KMS-11 (cell line): Measurements from ENCODE around the gene DPEP2NB.

Experiments
- H2AFZ ChIP-seq: fragments of 200-600 bp; sonication (generic); 2 replicates; pipeline ENCODE4 v1.6.1; 2016; ENCODE audit warnings: antibody characterized with exemption, mixed run types, low read depth
- H3K27ac ChIP-seq: fragments of 200-600 bp; sonication (generic); 2 replicates; pipeline ENCODE4 v1.6.1; 2016; ENCODE audit warnings: mild to moderate bottlenecking, mixed run types
- H3K27me3 ChIP-seq: fragments of 200-600 bp; sonication (generic); 2 replicates; pipeline ENCODE4 v1.6.1; 2017; ENCODE audit warnings: mild to moderate bottlenecking, low read depth, mixed run types, moderate library complexity; ENCODE audit not compliant: insufficient read depth
- H3K36me3 ChIP-seq: fragments of 200-600 bp; sonication (generic); 2 replicates; pipeline ENCODE4 v1.6.1; 2017; ENCODE audit warnings: mild to moderate bottlenecking, mixed run types; ENCODE audit not compliant: insufficient read depth
- H3K4me1 ChIP-seq: fragments of 200-600 bp; sonication (generic); 2 replicates; pipeline ENCODE4 v1.6.1; 2016; ENCODE audit warnings: mild to moderate bottlenecking, low read depth, mixed run types; ENCODE audit not compliant: poor library complexity, severe bottlenecking
- H3K4me2 ChIP-seq: fragments of 200-600 bp; sonication (generic); 2 replicates; pipeline ENCODE4 v1.7.0; 2016; ENCODE audit warnings: mild to moderate bottlenecking, mixed run types
- H3K4me3 ChIP-seq: fragments of 200-600 bp; sonication (generic); IDR thresholded peaks from 2 replicates; pipeline ENCODE4 v1.6.1; 2017; ENCODE audit warnings: low read depth, low read length, mixed read lengths; ENCODE audit not compliant: insufficient read depth
- H3K79me2 ChIP-seq: fragments of 200-600 bp; sonication (generic); 2 replicates; pipeline ENCODE4 v1.6.1; 2016; ENCODE audit warnings: low read depth, mixed run types; ENCODE audit not compliant: insufficient read depth
- H3K9ac ChIP-seq: fragments of 200-600 bp; sonication (generic); 2 replicates; pipeline ENCODE4 v1.6.1; 2016; ENCODE audit warnings: mild to moderate bottlenecking, mixed run types
- H4K20me1 ChIP-seq: fragments of 200-600 bp; sonication (generic); 2 replicates; pipeline ENCODE4 v1.6.1; 2016; ENCODE audit warnings: mild to moderate bottlenecking, mixed run types; ENCODE audit not compliant: insufficient read depth
- TF ChIP-seq, protein P1 (sequence below): fragments of 200-600 bp; sonication (generic); conservative IDR thresholded peaks from 2 replicates; pipeline ENCODE4 v1.6.1; 2017; ENCODE audit warnings: low read depth, mild to moderate bottlenecking, antibody characterized with exemption, low read length, moderate library complexity, mixed read lengths

The DPEP2NB gene

DNA sequence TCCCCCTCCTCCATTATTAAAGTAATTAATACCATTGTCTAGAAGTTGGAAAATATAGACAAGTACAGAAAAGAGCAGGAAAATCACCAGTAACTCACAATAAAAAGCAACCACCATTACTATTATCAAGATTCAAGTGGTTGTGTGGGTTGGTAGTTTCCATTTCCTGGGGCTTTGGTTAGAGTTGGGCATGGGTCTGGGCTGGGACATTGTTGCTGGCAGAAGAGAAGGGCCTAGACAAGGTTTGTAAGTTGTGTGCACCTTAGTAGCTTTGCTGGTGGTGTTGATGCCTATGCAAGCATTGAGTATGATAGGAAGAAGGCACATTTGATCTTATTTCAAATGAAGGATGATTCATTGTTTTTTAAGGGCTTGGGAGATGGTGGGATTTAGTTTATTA is 44.1 kb upstream of the DPEP2NB start:
- Histone ChIP-seq H2AFZ (no peak overlapping the region), H3K27ac (no peak overlapping the region), H3K4me1 (no peaks in the 10 kb centered on the region), H3K4me2 (no peak overlapping the region), H3K4me3 (no peak overlapping the region), H3K9ac (no peak overlapping the region), H3K36me3 (no peaks in the 10 kb centered on the region), H3K27me3 (no peaks in the 10 kb centered on the region), H4K20me1 (no peaks in the 10 kb centered on the region), H3K79me2 (no peaks in the 10 kb centered on the region)
- TF ChIP-seq, protein P1, sequence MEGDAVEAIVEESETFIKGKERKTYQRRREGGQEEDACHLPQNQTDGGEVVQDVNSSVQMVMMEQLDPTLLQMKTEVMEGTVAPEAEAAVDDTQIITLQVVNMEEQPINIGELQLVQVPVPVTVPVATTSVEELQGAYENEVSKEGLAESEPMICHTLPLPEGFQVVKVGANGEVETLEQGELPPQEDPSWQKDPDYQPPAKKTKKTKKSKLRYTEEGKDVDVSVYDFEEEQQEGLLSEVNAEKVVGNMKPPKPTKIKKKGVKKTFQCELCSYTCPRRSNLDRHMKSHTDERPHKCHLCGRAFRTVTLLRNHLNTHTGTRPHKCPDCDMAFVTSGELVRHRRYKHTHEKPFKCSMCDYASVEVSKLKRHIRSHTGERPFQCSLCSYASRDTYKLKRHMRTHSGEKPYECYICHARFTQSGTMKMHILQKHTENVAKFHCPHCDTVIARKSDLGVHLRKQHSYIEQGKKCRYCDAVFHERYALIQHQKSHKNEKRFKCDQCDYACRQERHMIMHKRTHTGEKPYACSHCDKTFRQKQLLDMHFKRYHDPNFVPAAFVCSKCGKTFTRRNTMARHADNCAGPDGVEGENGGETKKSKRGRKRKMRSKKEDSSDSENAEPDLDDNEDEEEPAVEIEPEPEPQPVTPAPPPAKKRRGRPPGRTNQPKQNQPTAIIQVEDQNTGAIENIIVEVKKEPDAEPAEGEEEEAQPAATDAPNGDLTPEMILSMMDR: no peak

DNA sequence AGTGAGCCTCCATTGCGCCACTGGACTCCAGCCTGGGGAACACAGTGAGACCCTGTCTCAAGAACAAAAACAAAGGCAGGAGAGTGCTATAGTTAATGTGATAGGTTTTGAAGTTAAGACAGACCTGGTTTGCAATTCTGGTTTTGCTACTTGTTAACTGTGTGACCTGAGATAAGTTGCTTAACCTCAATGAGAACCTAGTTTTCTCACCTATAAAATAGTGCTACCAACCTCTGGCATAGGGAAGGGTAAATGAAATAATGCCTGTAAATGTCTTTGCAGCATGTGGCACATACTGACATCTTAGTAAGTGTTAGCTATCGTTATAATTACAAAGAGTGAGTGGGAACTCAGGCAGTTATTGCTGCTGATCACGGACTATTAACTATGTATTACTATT is 39.7 kb upstream of the DPEP2NB start:
- Histone ChIP-seq H3K27ac (no peak overlapping the region), H3K4me2 (no peak overlapping the region), H3K4me1 (peaks cover 6% of the 10 kb centered on the region), H4K20me1 (no peaks in the 10 kb centered on the region), H3K79me2 (no peaks in the 10 kb centered on the region), H3K9ac (no peak overlapping the region), H3K4me3 (no peak overlapping the region), H3K27me3 (no peaks in the 10 kb centered on the region), H2AFZ (no peak overlapping the region), H3K36me3 (no peaks in the 10 kb centered on the region)
- TF ChIP-seq, protein P1: no peak

DNA sequence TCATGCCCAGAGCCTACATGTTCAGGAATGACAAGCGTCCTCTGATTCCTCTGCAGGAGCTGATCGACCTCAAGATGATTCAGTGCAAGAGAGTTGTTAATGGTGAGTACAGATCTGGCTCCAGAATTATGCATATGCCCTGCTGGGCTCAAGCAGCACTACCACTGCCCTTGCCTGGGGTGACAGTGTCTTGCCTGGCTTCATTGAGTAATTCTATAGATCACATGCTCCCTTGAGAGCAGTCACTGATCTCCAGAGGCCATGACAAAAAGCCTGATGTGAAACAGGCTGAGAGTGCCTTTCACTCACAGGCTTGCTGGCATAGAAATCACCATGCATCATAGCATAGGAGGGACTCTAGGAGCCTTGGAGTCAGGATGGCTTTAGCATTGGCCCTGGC is 33.7 kb upstream of the DPEP2NB start:
- Histone ChIP-seq H4K20me1 (no peaks in the 10 kb centered on the region), H3K27ac (no peak overlapping the region), H3K4me3 (no peak overlapping the region), H3K4me1 (peaks cover 6% of the 10 kb centered on the region), H2AFZ (no peak overlapping the region), H3K27me3 (no peaks in the 10 kb centered on the region), H3K36me3 (no peaks in the 10 kb centered on the region), H3K79me2 (no peaks in the 10 kb centered on the region), H3K4me2 (no peak overlapping the region), H3K9ac (no peak overlapping the region)
- TF ChIP-seq, protein P1: no peak

DNA sequence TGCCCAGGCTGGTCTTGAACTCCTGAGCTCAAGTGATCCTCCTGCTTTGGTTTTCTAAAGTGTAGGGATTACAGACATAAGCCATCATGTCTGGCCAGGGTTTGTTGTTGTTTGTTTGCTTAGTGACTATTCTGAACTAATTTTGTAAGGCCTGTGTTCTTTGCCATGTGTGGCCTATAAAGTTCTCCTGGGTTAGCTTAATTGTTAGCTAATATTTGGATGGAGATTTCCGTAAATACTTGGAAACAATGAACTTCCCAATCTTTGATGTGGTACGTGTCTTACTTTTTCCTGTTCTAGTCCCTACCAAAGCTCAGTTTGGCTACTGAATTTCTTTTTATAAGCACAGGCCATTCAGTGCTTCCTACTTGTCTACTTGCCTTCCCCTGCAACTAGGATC is 32.3 kb upstream of the DPEP2NB start:
- TF ChIP-seq, protein P1: no peak
- Histone ChIP-seq H3K27ac (no peak overlapping the region), H3K4me2 (no peak overlapping the region), H4K20me1 (no peaks in the 10 kb centered on the region), H3K79me2 (no peaks in the 10 kb centered on the region), H3K4me1 (peaks cover 6% of the 10 kb centered on the region), H3K27me3 (no peaks in the 10 kb centered on the region), H3K9ac (no peak overlapping the region), H3K4me3 (no peak overlapping the region), H2AFZ (no peak overlapping the region), H3K36me3 (no peaks in the 10 kb centered on the region)
